CD14-positive monocyte (primary cell): ENCODE results near the gene RINL. TPM values are rescaled to one million over a fixed set of nuclear protein-coding genes. Genes with fewer than 3 reads are reported as not detected.
A peak's percentile ranks its signal among the peaks of the same experiment; 100 is the strongest.

Experiments used
- DNase-seq, 3 donors: peaks; one replicate each; pipeline ENCODE4 v3.0.0-alpha.2; 2011 to 2022
- H2AFZ ChIP-seq: 2 replicates; pipeline ENCODE4 v1.6.0; 2012; ENCODE audit warnings: mild to moderate bottlenecking, low read depth, low read length, inconsistent platforms; ENCODE audit not compliant: insufficient read depth, poor library complexity, severe bottlenecking
- H3K27ac ChIP-seq, 2 donors: 1 replicate in 1 of 2; 2 replicates in 1 of 2; pipeline ENCODE4 v1.5.1; 2012 to 2013; ENCODE audit warnings: low read length in 2 of 2, control low read depth in 1 of 2, inconsistent platforms in 1 of 2, low read depth in 1 of 2, mild to moderate bottlenecking in 1 of 2
- H3K27me3 ChIP-seq, 2 donors: one replicate each; pipeline versions ENCODE4 v1.6.0 to v1.6.1; 2011 to 2013; ENCODE audit warnings: low read length in 2 of 2; ENCODE audit not compliant: control insufficient read depth in 2 of 2, insufficient read depth in 2 of 2
- H3K36me3 ChIP-seq, 2 donors: replicated peaks in 1 of 2; 1 replicate in 1 of 2; 2 replicates in 1 of 2; pipeline versions ENCODE4 v1.5.1 to v1.6.1; 2012 to 2013; ENCODE audit warnings: low read length in 2 of 2, control low read depth in 1 of 2, inconsistent platforms in 1 of 2, mild to moderate bottlenecking in 1 of 2; ENCODE audit not compliant: insufficient read depth in 2 of 2, control insufficient read depth in 1 of 2
- H3K4me1 ChIP-seq, 2 donors: 1 replicate in 1 of 2; 2 replicates in 1 of 2; pipeline versions ENCODE4 v1.5.1 to v1.6.1; 2012 to 2013; ENCODE audit warnings: low read length in 2 of 2, control low read depth in 1 of 2, inconsistent platforms in 1 of 2, mild to moderate bottlenecking in 1 of 2, moderate library complexity in 1 of 2; ENCODE audit not compliant: insufficient read depth in 2 of 2, control insufficient read depth in 1 of 2
- H3K4me2 ChIP-seq: replicated peaks from 2 replicates; pipeline ENCODE3; 2012; ENCODE audit warnings: low read length, moderate library complexity, mild to moderate bottlenecking; ENCODE audit not compliant: poor library complexity, severe bottlenecking; ENCODE audit errors: extremely low read depth
- H3K4me3 ChIP-seq, 3 experiments: fragments of 200-600 bp in 1 of 3; sonication (generic) in 1 of 3; replicated peaks in 1 of 3; 1 replicate in 2 of 3; 2 replicates in 1 of 3; pipeline ENCODE4 v1.5.1; 2011 to 2013; ENCODE audit warnings: low read length in 3 of 3, mild to moderate bottlenecking in 3 of 3, control low read depth in 2 of 3, low read depth in 2 of 3, inconsistent platforms in 1 of 3, moderate library complexity in 1 of 3
- H3K79me2 ChIP-seq: 2 replicates; pipeline ENCODE4 v1.6.0; 2012; ENCODE audit warnings: mild to moderate bottlenecking, control low read depth, inconsistent platforms, low read length, moderate library complexity; ENCODE audit not compliant: insufficient read depth
- H3K9ac ChIP-seq: 2 replicates; pipeline ENCODE4 v1.6.0; 2017; ENCODE audit warnings: low read length, mild to moderate bottlenecking; ENCODE audit not compliant: insufficient read depth, poor library complexity, severe bottlenecking
- H3K9me3 ChIP-seq, 2 donors: replicated peaks in 1 of 2; 1 replicate in 1 of 2; 2 replicates in 1 of 2; pipeline versions ENCODE4 v1.5.1 to v1.6.1; 2012 to 2013; ENCODE audit warnings: low read length in 2 of 2, control low read depth in 1 of 2; ENCODE audit not compliant: control insufficient read depth in 1 of 2, insufficient read depth in 1 of 2
- H4K20me1 ChIP-seq: 2 replicates; pipeline ENCODE4 v1.6.0; 2012; ENCODE audit warnings: mild to moderate bottlenecking, low read length, control low read depth, moderate library complexity; ENCODE audit not compliant: insufficient read depth
- H3K27ac Mint-ChIP-seq, 7 donors: one replicate each; pipeline ENCODE4 v1.8.0; 2020; ENCODE audit warnings: mild to moderate bottlenecking in 7 of 7, mixed read lengths in 7 of 7, moderate library complexity in 6 of 7, inconsistent platforms in 2 of 7
- H3K27me3 Mint-ChIP-seq, 3 donors: one replicate each; pipeline ENCODE4 v1.8.0; 2021 to 2022; ENCODE audit warnings: low read depth in 3 of 3, mild to moderate bottlenecking in 3 of 3, mixed read lengths in 3 of 3, moderate library complexity in 3 of 3, inconsistent platforms in 1 of 3
- H3K36me3 Mint-ChIP-seq, 2 donors: one replicate each; pipeline ENCODE4 v1.8.0; 2020; ENCODE audit warnings: mixed read lengths in 2 of 2, inconsistent platforms in 1 of 2, mild to moderate bottlenecking in 1 of 2
- H3K4me1 Mint-ChIP-seq: one replicate; pipeline ENCODE4 v1.8.0; 2020; ENCODE audit warnings: mild to moderate bottlenecking, mixed read lengths
- H3K4me3 Mint-ChIP-seq, 2 donors: one replicate each; pipeline ENCODE4 v1.8.0; 2020; ENCODE audit warnings: mild to moderate bottlenecking in 2 of 2, mixed read lengths in 2 of 2, moderate library complexity in 1 of 2
- H3K9me3 Mint-ChIP-seq, 7 donors: one replicate each; pipeline ENCODE4 v1.8.0; 2020 to 2022; ENCODE audit warnings: mixed read lengths in 7 of 7, mild to moderate bottlenecking in 6 of 7, moderate library complexity in 6 of 7, inconsistent platforms in 2 of 7
- CTCF ChIP-seq: fragments of 200-600 bp; IDR thresholded peaks from one replicate; pipeline ENCODE4 v1.8.0; 2022; ENCODE audit warnings: antibody characterized with exemption, mild to moderate bottlenecking
- WGBS: methylation state at CpG from one replicate; pipeline ENCODE4 v1.1.5; 2013; ENCODE audit warnings: missing lambda C conversion rate; ENCODE audit not compliant: insufficient coverage; 5-methylcytosine and 5-hydroxymethylcytosine counted together
- intact Hi-C, 2 donors: fragments of 100-400 bp; cut with micrococcal nuclease; formaldehyde crosslinking; loops; one replicate each; pipeline versions ENCODE4 v1.15.0 to v1.15.1; 2023
- polyA plus RNA-seq, 3 donors: library from polyadenylated mRNA; depleted of rRNA in 1 of 3; unstranded in 2 of 3; stranded (reverse) in 1 of 3; fragments of 300-500 nt in 2 of 3; fragments of >200 nt in 1 of 3; fragmentation: Illumina TruSeq in 2 of 3; gene quantifications; 1 replicate in 2 of 3; 2 replicates in 1 of 3; pipeline ENCODE4 v1.2.3, GENCODE V29; 2012 to 2021

RINL gene
- polyA plus RNA-seq, 3 donors: 4.1 to 13.5 (median 7.2) TPM

- Histone ChIP-seq H2AFZ (no peak overlapping the region), H3K79me2 (no peaks in the 10 kb centered on the region), H3K9ac (peak overlapping the region; percentile 54), H3K4me3 (peak overlapping the region in 1 of 3 experiments; percentile 77), H3K36me3 (no peaks in the 10 kb centered on the region), H3K27me3 (no peaks in the 10 kb centered on the region), H4K20me1 (no peaks in the 10 kb centered on the region), H3K4me2 (peak overlapping the region; percentile 87), H3K27ac (no peak overlapping the region), H3K4me1 (peaks cover 17 to 22% of the 10 kb centered on the region in 2 donors), H3K9me3 (no peaks in the 10 kb centered on the region)
- 86% methylated on average over 14 of the region's 19 CpGs for WGBS
- Mint-ChIP-seq H3K4me1 (peaks cover 21% of the 10 kb centered on the region), H3K36me3 (peaks cover 10 to 14% of the 10 kb centered on the region in 2 donors), H3K27me3 (peaks cover 0 to 2% (median 0%) of the 10 kb centered on the region in 3 donors), H3K27ac (peak overlapping the region in 1 of 7 donors; percentile 54), H3K9me3 (peaks cover 0 to 2% (median 0%) of the 10 kb centered on the region in 7 donors), H3K4me3 (peak overlapping the region; percentile 86 to 95)
- DNase-seq: no peak
- intact Hi-C loops: no loop called here
- no peak for TF ChIP-seq CTCF
These were observed 7.5 kb downstream of the RINL start for GRCh38 chr19:38870612-38871011.

- Mint-ChIP-seq H3K27me3 (peaks cover 0 to 2% (median 0%) of the 10 kb centered on the region in 3 donors), H3K4me3 (peak overlapping the region; percentile 86 to 95), H3K36me3 (peaks cover 10 to 14% of the 10 kb centered on the region in 2 donors), H3K27ac (peak overlapping the region in 5 of 7 donors; percentile 10 to 84 (median 62)), H3K4me1 (peaks cover 26% of the 10 kb centered on the region), H3K9me3 (peaks cover 0 to 7% (median 0%) of the 10 kb centered on the region in 7 donors)
- Histone ChIP-seq H3K27me3 (no peaks in the 10 kb centered on the region), H4K20me1 (no peaks in the 10 kb centered on the region), H3K36me3 (no peaks in the 10 kb centered on the region), H3K27ac (no peak overlapping the region), H2AFZ (peak overlapping the region; percentile 89), H3K4me2 (peak overlapping the region; percentile 87), H3K9me3 (no peaks in the 10 kb centered on the region), H3K4me1 (peaks cover 19 to 27% of the 10 kb centered on the region in 2 donors), H3K9ac (peak overlapping the region; percentile 54), H3K79me2 (no peaks in the 10 kb centered on the region), H3K4me3 (peak overlapping the region; percentile 24 to 77 (median 65))
- peak; percentile 79 to 87 (median 84) for DNase-seq
- intact Hi-C loops: loop anchor here in 1 of 2 donors (2.0 kb wide), 1 partner anchor 17 kb away; no protein-coding TSS in a partner anchor
- WGBS: 29% methylated on average over 41 of the region's 62 CpGs
- TF ChIP-seq CTCF: peak; percentile 97
These were observed 8.1 kb downstream of the RINL start for GRCh38 chr19:38869836-38870607.
